Lung (tissue), 12 donors: ENCODE results near the gene CRIP3. TPM values are rescaled to one million over a fixed set of nuclear protein-coding genes. Genes with fewer than 3 reads are reported as not detected.

Source experiments
- ATAC-seq: fragments of 200-7000 bp; cut with Tn5 transposase; one replicate; pipeline ENCODE4 v1.9.1; 2020; ENCODE audit warnings: moderate number of reproducible peaks; ENCODE audit not compliant: insufficient read depth, low FRiP score
- DNase-seq, 3 donors: peaks; one replicate each; pipeline ENCODE4 v3.0.0-alpha.2; 2013 to 2017
- H3K27ac ChIP-seq, 2 donors: one replicate each; pipeline ENCODE4 v1.5.1; 2013; ENCODE audit warnings: mild to moderate bottlenecking in 2 of 2, moderate library complexity in 2 of 2, control low read depth in 1 of 2, inconsistent platforms in 1 of 2, low read depth in 1 of 2, low read length in 1 of 2
- H3K27me3 ChIP-seq, 3 donors: one replicate each; pipeline ENCODE4 v1.5.1; 2013; ENCODE audit warnings: low read length in 2 of 3; ENCODE audit not compliant: control insufficient read depth in 3 of 3, insufficient read depth in 3 of 3
- H3K36me3 ChIP-seq, 4 donors: one replicate each; pipeline ENCODE4 v1.5.1; 2013; ENCODE audit warnings: low read length in 4 of 4, mild to moderate bottlenecking in 1 of 4, moderate library complexity in 1 of 4; ENCODE audit not compliant: control insufficient read depth in 4 of 4, insufficient read depth in 4 of 4
- H3K4me1 ChIP-seq, 5 donors: one replicate each; pipeline ENCODE4 v1.5.1; 2013; ENCODE audit warnings: low read length in 5 of 5, mild to moderate bottlenecking in 2 of 5, moderate library complexity in 1 of 5; ENCODE audit not compliant: control insufficient read depth in 5 of 5, insufficient read depth in 5 of 5
- H3K4me3 ChIP-seq: one replicate; pipeline ENCODE4 v1.5.1; 2013; ENCODE audit warnings: mild to moderate bottlenecking, control low read depth, moderate library complexity
- H3K9ac ChIP-seq, 2 donors: one replicate each; pipeline ENCODE4 v1.5.1; 2013; ENCODE audit warnings: low read length in 2 of 2, control low read depth in 1 of 2; ENCODE audit not compliant: insufficient read depth in 1 of 2
- H3K9me3 ChIP-seq, 4 donors: one replicate each; pipeline ENCODE4 v1.5.1; 2013; ENCODE audit warnings: low read length in 3 of 4, mild to moderate bottlenecking in 1 of 4, moderate library complexity in 1 of 4; ENCODE audit not compliant: control insufficient read depth in 4 of 4, insufficient read depth in 3 of 4
- WGBS, 2 donors: extraction: QIAGEN DNeasy Blood & Tissue Kit; methylation state at CpG; one replicate each; pipeline ENCODE4 v1.1.7; 2013; 5-methylcytosine and 5-hydroxymethylcytosine counted together
- polyA plus RNA-seq, 2 donors: library from polyadenylated mRNA; stranded (reverse); fragments of 200-250 nt; gene quantifications; one replicate each; pipeline ENCODE4 v1.2.1, GENCODE V29; 2013
- total RNA-seq, 2 donors: library from RNA; depleted of rRNA in 1 of 2; stranded (reverse); fragments of >200 nt in 1 of 2; gene quantifications; one replicate each; pipeline ENCODE4 v1.2.1, GENCODE V29; 2014 to 2021
- TF ChIP-seq, protein P1 (sequence below): IDR thresholded peaks from 2 replicates; pipeline ENCODE4 v1.5.1; 2012; ENCODE audit warnings: mild to moderate bottlenecking; ENCODE audit errors: control extremely low read depth, extremely low read depth
- donor health status: control.
- donor health status: control.
- donor health status: Bipolar disorder and iron deficiency.
- donor health status: healthy.
- donor health status: DM: yes; HTN: yes; CAD: no.

Gene CRIP3
- total and polyA plus RNA-seq, 4 donors: 0.39 to 1.3 (median 0.76) TPM

- TF ChIP-seq, protein P1, sequence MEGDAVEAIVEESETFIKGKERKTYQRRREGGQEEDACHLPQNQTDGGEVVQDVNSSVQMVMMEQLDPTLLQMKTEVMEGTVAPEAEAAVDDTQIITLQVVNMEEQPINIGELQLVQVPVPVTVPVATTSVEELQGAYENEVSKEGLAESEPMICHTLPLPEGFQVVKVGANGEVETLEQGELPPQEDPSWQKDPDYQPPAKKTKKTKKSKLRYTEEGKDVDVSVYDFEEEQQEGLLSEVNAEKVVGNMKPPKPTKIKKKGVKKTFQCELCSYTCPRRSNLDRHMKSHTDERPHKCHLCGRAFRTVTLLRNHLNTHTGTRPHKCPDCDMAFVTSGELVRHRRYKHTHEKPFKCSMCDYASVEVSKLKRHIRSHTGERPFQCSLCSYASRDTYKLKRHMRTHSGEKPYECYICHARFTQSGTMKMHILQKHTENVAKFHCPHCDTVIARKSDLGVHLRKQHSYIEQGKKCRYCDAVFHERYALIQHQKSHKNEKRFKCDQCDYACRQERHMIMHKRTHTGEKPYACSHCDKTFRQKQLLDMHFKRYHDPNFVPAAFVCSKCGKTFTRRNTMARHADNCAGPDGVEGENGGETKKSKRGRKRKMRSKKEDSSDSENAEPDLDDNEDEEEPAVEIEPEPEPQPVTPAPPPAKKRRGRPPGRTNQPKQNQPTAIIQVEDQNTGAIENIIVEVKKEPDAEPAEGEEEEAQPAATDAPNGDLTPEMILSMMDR: no peak
- no peak for DNase-seq
- no peak for ATAC-seq
- Histone ChIP-seq H3K4me1 (peaks cover 0 to 13% (median 0%) of the 10 kb centered on the region in 5 donors), H3K27me3 (peaks cover 0 to 24% (median 0%) of the 10 kb centered on the region in 3 donors), H3K4me3 (no peak overlapping the region), H3K27ac (no peak overlapping the region), H3K36me3 (no peaks in the 10 kb centered on the region), H3K9ac (no peak overlapping the region), H3K9me3 (no peaks in the 10 kb centered on the region)
- WGBS, 2 donors: 90 to 94% methylated on average over 18 of the region's 18 CpGs
Measured at GRCh38 chr6:43283514-43283901, 25.1 kb downstream of the CRIP3 start.

- Histone ChIP-seq H3K9me3 (no peaks in the 10 kb centered on the region), H3K4me1 (peaks cover 0 to 13% (median 0%) of the 10 kb centered on the region in 5 donors), H3K9ac (no peak overlapping the region), H3K36me3 (no peaks in the 10 kb centered on the region), H3K27me3 (peaks cover 0 to 24% (median 0%) of the 10 kb centered on the region in 3 donors), H3K27ac (no peak overlapping the region), H3K4me3 (no peak overlapping the region)
- ATAC-seq: no peak
- TF ChIP-seq, protein P1: no peak
- DNase-seq: no peak
- WGBS, 2 donors: 82 to 90% methylated on average over 32 of the region's 32 CpGs
Measured at GRCh38 chr6:43282636-43283513, 25.8 kb downstream of the CRIP3 start.

DNA sequence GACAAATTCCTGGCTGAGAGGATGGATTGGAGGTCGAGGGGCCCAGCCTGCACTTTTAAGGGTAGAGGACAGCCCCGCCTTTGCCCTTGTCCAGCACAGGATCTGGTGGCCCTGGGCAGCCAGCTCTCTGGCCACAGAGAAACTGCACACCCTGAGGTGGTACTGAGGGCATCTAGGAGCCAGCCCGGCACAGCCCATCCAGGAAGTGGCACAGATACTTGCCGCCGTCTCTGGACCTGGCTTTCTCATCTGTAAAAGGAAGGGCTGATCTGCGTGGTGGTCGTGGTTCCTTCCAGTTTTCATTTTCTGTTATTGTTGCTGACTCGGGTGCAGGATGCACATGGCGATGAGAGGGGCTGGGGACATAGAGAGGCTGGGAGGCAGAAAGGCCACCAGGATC, 26.6 kb downstream of the CRIP3 start:
- Histone ChIP-seq H3K27me3 (peaks cover 0 to 24% (median 0%) of the 10 kb centered on the region in 3 donors), H3K36me3 (no peaks in the 10 kb centered on the region), H3K9ac (no peak overlapping the region), H3K27ac (no peak overlapping the region), H3K9me3 (peaks cover 0 to 4% (median 0%) of the 10 kb centered on the region in 4 donors), H3K4me1 (peaks cover 0 to 13% (median 0%) of the 10 kb centered on the region in 5 donors), H3K4me3 (no peak overlapping the region)
- DNase-seq (no peak), ATAC-seq (no peak)
- WGBS, 2 donors: 53 to 61% methylated on average over 9 of the region's 9 CpGs
- TF ChIP-seq, protein P1: no peak
